NCI-H510A (cell line): ENCODE data around the gene PYCARD.
"Not testable (repeated sequence)": the region's sequence is repeated elsewhere in the genome, so short reads cannot be mapped to it uniquely, and the experiment has no call there.

Experiments used
- DNase-seq: peaks from one replicate; lab custom pipeline; 2025; lab: John Stamatoyannopoulos, UW

PYCARD gene

GRCh38 chr16:31190818-31191444, 11.6 kb downstream of the PYCARD start:
- no peak for DNase-seq

DNA sequence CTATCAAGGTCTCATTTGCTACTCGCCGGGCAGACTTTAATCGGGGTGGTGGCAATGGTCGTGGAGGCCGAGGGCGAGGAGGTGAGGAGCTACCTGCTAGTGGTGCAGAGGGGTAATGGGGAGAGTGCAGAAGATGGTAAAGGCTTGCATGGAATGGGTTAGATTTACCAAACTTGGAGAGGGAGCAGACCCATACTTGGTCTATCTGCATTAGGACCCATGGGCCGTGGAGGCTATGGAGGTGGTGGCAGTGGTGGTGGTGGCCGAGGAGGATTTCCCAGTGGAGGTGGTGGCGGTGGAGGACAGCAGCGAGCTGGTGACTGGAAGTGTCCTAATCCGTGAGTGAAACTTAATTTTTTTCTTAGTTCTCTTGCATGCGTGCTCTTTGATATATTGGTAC, 12.5 kb downstream of the PYCARD start:
- DNase-seq, result no peak

- DNase-seq, result no peak
Measured at GRCh38 chr16:31189412-31189778, 13.2 kb downstream of the PYCARD start.

DNA sequence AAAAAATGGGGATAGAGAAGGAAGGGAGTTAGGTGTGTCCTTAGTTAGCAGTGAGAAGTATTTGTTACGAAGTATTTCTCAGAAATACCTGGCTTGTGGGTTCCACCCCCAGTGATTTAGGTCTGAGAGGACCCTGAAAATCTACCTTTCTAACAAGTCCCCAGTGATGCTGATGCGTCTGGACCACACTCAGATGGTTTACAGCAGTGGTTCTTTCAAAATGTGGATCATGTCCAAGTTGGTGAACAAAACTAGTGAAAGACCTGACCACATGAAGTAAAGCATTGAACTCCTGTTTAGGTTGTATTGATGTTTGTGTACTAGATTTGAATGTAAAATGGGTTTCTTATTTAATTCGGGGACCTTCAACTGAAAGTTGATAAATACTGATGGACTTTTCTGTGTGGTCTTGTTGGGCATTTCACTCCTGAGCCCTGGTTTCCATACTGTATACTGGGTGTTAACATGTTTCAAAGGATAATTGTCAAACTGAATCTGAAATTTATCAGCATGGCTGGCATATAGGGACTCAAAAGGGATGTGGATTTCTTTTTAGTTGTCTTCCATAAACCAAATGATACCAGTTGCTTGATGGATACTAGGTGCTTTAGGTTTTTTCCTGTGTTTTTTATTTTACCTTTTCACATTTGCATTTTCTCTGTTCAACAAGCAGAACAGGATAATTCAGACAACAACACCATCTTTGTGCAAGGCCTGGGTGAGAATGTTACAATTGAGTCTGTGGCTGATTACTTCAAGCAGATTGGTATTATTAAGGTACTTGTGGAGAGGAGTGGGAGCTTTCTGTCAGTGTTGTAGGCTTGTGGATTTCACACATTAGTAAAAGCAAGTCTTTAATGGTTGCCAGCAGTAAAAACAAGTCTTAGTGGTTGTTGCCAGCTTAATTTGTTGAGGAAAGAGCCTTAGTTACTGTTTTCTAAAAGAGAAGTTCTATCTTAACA, 13.8 kb downstream of the PYCARD start:
- no peak for DNase-seq

GRCh38 chr16:31187808-31188189, 14.8 kb downstream of the PYCARD start:
- no peak for DNase-seq

- DNase-seq, result no peak
Measured at GRCh38 chr16:31186930-31187807, 15.4 kb downstream of the PYCARD start.

DNA sequence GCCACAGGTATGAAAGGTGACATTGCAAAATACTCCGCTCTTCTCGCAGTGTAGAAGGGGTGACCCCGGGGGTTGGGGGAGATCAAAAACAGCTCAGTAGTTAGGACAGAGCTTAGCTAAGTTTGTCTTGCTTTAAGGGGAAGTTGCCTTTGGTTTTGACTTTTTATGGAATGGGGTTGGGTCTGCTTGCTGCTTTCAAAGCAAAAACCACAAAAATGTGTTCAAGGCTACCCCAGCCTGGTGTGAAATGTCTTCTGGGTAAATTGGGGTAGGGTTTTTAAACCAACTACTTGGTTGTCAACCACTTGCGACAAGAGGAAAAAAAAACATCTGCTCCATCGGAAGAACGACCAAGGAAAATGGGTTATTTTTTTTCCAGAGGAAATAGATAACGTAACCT, 16.4 kb downstream of the PYCARD start:
- DNase-seq, result no peak

DNA sequence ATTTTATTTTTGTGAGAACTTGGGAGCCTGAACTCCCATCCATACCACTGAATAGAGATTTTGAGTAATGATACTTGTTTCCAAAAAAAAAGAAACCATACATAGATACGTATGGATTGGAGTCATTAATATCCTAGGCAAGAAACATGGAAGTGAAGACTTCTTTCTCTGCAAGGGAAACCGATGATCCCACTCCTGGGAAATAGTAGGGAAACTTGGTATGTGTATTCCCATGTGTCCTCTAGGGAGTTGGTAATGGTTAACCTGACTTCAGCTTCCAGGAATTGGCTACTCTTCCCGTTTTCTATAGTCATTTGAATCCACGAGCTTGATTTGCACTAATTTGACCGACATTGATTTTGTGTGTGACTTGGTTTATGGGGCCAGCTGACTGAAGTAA, 17.2 kb downstream of the PYCARD start:
- no peak for DNase-seq

- DNase-seq, result no peak
Measured at GRCh38 chr16:31184888-31185287, 17.7 kb downstream of the PYCARD start.

DNA sequence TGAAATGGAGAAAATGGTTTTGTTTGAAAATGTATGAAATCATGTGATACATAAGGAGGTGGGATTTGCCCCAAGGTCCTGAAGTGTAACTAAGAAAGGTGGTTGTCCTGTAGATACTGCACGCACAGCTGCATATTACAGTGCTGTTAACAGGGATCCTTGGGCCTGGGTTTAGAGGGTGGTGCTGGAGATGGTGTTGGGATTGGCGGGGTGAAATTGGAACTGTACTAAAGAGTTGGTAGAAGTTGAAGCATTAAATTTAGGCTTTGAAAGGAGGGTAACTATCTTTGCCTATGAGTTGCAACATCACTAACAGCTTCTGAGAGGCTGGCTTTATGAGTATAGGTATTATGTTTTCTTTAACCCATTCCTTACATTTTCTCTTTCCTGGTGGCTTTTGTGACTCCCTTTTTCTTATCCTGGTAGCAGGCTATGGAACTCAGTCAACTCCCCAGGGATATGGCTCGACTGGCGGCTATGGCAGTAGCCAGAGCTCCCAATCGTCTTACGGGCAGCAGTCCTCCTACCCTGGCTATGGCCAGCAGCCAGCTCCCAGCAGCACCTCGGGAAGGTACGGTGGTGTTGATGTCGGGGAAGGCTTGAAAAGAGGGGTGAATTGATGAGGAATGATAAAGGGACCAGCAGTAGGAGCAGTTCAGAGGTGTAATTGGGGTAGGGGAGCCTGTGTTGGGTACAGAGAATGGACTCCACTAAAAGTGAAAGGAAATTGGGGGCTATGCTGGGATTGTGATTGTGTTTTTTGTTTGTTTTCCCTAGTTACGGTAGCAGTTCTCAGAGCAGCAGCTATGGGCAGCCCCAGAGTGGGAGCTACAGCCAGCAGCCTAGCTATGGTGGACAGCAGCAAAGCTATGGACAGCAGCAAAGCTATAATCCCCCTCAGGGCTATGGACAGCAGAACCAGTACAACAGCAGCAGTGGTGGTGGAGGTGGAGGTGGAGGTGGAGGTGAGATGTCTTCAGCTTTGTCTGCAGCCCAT, 18.8 kb downstream of the PYCARD start:
- DNase-seq, result no peak

DNA sequence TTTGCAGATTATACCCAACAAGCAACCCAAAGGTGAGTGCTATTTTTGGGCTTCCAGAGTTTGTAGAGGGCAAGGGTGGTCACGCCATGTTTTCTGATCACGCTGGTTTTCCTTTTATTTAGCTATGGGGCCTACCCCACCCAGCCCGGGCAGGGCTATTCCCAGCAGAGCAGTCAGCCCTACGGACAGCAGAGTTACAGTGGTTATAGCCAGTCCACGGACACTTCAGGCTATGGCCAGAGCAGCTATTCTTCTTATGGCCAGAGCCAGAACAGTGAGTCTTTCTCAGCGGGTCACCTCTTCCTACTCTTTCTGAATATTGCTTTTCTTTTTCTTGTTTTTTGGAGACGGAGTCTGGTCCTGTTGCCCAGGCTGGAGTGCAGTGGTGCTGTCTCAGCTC, 20.2 kb downstream of the PYCARD start:
- no peak for DNase-seq

DNA sequence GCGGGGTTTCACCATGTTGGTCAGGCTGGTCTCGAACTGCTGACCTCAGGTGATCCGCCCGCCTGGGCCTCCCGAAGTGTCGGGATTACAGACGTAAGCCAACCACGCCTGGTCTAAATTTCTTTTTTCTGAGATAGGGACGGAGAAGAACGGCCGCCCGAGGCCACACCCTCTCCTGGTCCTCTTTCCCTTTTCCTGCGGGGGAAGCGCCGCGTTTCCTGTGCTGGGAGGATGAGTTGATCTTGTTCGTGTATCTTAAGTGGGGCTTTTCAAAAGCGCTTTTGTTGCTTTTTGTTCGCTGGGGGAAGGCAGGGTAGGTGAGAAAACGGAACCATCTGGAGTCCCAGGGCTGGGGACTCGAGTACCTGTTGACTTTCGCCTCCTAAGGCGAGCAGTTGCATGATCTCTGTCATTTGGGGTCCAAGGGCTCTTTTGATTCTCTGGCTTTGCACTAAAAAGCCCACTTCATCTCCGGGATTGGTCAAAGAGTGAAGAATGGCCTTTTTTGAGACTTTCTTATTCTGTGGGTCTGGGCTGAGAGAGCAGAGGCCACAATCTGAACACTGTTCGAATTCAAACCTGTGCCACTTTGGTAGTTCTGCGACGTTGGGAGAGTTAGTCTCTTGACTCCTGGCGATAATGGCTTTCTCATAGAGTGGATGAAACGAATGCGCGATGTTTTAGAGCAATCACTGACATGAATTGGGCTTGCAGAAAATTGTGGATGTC, 21.3 kb downstream of the PYCARD start:
- DNase-seq, result no peak

DNA sequence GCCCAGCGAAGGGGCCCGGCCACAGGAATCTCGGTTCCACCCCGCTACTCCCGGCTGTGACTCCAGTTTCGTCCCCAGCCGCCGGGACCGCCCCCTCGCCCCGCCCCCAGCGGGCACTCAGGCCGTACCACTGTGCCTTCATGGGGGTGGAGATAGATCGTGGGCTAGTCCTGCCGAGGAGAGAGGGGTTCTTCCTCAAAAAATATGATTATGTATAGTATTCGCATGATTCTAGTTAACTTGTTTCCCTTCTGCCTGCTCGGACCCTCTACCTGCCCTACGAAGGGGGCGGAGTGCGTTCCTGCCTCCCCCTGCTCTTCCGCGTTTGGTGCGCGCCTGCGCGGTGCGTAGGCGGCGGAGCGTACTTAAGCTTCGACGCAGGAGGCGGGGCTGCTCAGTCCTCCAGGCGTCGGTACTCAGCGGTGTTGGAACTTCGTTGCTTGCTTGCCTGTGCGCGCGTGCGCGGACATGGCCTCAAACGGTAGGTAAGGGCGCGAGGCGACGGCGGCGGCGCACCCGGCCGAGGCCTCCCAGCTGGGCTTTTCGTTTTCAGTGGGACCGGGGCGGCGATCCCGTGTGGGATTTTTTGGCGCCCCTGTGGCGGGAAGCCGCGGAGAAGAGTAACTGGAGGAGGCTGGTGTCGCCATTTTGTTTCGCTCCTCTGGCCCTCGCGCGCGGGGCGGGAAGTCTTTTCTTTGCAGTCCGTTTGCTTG, 22.7 kb downstream of the PYCARD start, which contains the start of gene FUS:
Gene FUS (plus strand): TSS at position 393 of the 713 bp plus-strand sequence. CDS start 76 bp downstream, at position 469.
- DNase-seq, result peak; percentile 63

- DNase-seq, result no peak
Measured at GRCh38 chr16:31179219-31179746, 23.3 kb downstream of the PYCARD start.

GRCh38 chr16:31177136-31177535, 25.4 kb downstream of the PYCARD start:
- peak; percentile 45 for DNase-seq

- not testable (repeated sequence) for DNase-seq
Measured at GRCh38 chr16:31170048-31170447, 32.5 kb downstream of the PYCARD start.

DNA sequence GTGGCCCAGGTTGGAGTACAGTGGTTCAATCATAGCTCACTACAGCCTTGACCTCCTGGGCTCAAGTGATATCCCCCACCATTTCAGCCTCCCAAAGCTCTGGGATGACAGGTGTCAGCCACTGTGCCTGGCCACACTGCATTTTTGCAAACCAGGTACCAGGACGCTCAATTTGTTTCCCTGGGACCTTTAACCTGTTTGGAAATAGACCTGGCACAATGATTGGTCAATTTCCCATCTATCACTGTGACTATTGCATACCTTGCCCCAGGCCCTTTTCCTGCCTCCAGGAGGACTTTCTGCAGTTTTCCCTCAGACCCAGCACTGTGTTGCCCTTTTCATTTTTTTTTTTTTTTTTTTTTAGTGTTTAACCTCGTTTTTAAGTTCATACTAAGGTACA, 33.7 kb downstream of the PYCARD start:
- DNase-seq, result no peak

GRCh38 chr16:31167315-31167714, 35.2 kb downstream of the PYCARD start:
- DNase-seq, result no peak

GRCh38 chr16:31157136-31157535, 45.4 kb downstream of the PYCARD start:
- no peak for DNase-seq
